Astrocyte of the cerebellum (primary cell): ENCODE measurements around the gene ANKRD2.

Source experiments
- DNase-seq: peaks from one replicate; pipeline ENCODE4 v3.0.0-alpha.2; 2011; ENCODE audit warnings: low read depth
- H3K4me3 ChIP-seq: 2 replicates; pipeline ENCODE4 v1.5.1; 2011; ENCODE audit warnings: mild to moderate bottlenecking, low read depth, low read length, moderate library complexity
- CTCF ChIP-seq: IDR thresholded peaks from 2 replicates; pipeline ENCODE4 v1.5.1; 2012; ENCODE audit warnings: low read length, low read depth, moderate library complexity, mild to moderate bottlenecking; ENCODE audit errors: missing control alignments
- in situ Hi-C: cut with HindIII; loops from 2 replicates; pipeline ENCODE4 v1.10.0; 2017; ENCODE audit warnings: low sequenced_read_pairs

Gene ANKRD2

GRCh38 chr10:97608991-97609561 is 36.5 kb downstream of the ANKRD2 start:
- in situ Hi-C loops, result no loop called here
- TF ChIP-seq CTCF, result no peak
- no peak overlapping the region for H3K4me3 ChIP-seq
- DNase-seq, result no peak

- no peak for DNase-seq
- TF ChIP-seq CTCF, result no peak
- in situ Hi-C loops, result no loop called here
- H3K4me3 ChIP-seq, result no peak overlapping the region
Observed at GRCh38 chr10:97611473-97611872, 38.9 kb downstream of the ANKRD2 start.

- peak; percentile 33 for DNase-seq
- no peak overlapping the region for H3K4me3 ChIP-seq
- in situ Hi-C loops, result no loop called here
- TF ChIP-seq CTCF, result peak; percentile 38
Observed at GRCh38 chr10:97612386-97612785, 39.8 kb downstream of the ANKRD2 start.

- in situ Hi-C loops, result no loop called here
- DNase-seq, result no peak
- TF ChIP-seq CTCF, result no peak
- H3K4me3 ChIP-seq, result no peak overlapping the region
Observed at GRCh38 chr10:97618285-97618684, 45.7 kb downstream of the ANKRD2 start.

GRCh38 chr10:97618733-97619132 is 46.2 kb downstream of the ANKRD2 start:
- no peak for TF ChIP-seq CTCF
- H3K4me3 ChIP-seq, result no peak overlapping the region
- no peak for DNase-seq
- in situ Hi-C loops, result no loop called here

GRCh38 chr10:97623277-97623676 is 50.7 kb downstream of the ANKRD2 start:
- H3K4me3 ChIP-seq, result no peak overlapping the region
- in situ Hi-C loops, result no loop called here
- no peak for DNase-seq
- no peak for TF ChIP-seq CTCF
